HepG2 (cell line): ENCODE results near the gene VKORC1. TPM values are rescaled to one million over a fixed set of nuclear protein-coding genes. Genes with fewer than 3 reads are reported as not detected.

Source experiments
- BCL6 ChIP-seq: IDR thresholded peaks from 2 replicates; pipeline ENCODE4 v1.6.1; 2016; ENCODE audit warnings: missing genetic modification reagents, missing compliant biosample characterization
- BRD4 ChIP-seq: sonication (generic); formaldehyde crosslinking; IDR thresholded peaks from 2 replicates; pipeline ENCODE4 v1.4.0; 2020; ENCODE audit warnings: missing genetic modification reagents
- ESRRA ChIP-seq: sonication (generic); formaldehyde crosslinking; IDR thresholded peaks from 2 replicates; pipeline ENCODE4 v1.5.1; 2020; ENCODE audit warnings: mild to moderate bottlenecking, low read depth, missing genetic modification reagents
- ETV6 ChIP-seq: sonication (generic); formaldehyde crosslinking; conservative IDR thresholded peaks from 2 replicates; pipeline ENCODE4 v1.4.0; 2020; ENCODE audit warnings: missing genetic modification reagents
- GATAD2A ChIP-seq: IDR thresholded peaks from 2 replicates; pipeline ENCODE4 v1.6.1; 2016
- KLF6 ChIP-seq: IDR thresholded peaks from 2 replicates; pipeline ENCODE4 v1.8.0; 2016; ENCODE audit warnings: missing biosample characterization, missing genetic modification reagents
- KLF9 ChIP-seq: IDR thresholded peaks from 2 replicates; pipeline ENCODE4 v1.6.1; 2016; ENCODE audit warnings: low read depth
- NFE2L2 ChIP-seq: fragments of 150-350 bp; IDR thresholded peaks from 2 replicates; pipeline ENCODE4 v1.6.1; 2014; ENCODE audit warnings: low read length
- TBP ChIP-seq: sonication (generic); formaldehyde crosslinking; IDR thresholded peaks from 2 replicates; pipeline ENCODE4 v1.5.0; 2020; ENCODE audit warnings: missing genetic modification reagents
- ZC3H4 ChIP-seq: sonication (generic); formaldehyde crosslinking; IDR thresholded peaks from 2 replicates; pipeline ENCODE4 v1.4.0; 2020; ENCODE audit warnings: missing genetic modification reagents, borderline replicate concordance
- ZFP36 ChIP-seq: fragments of 150-350 bp; IDR thresholded peaks from 2 replicates; pipeline ENCODE4 v1.6.1; 2018; ENCODE audit warnings: borderline replicate concordance, low read length, low read depth; ENCODE audit not compliant: partially characterized antibody
- ZNF225 ChIP-seq: sonication (generic); formaldehyde crosslinking; IDR thresholded peaks from 2 replicates; pipeline ENCODE4 v1.4.0; 2020; ENCODE audit warnings: mild to moderate bottlenecking, missing genetic modification reagents
- ZNF296 ChIP-seq: sonication (generic); formaldehyde crosslinking; conservative IDR thresholded peaks from 2 replicates; pipeline ENCODE4 v1.5.0; 2020; ENCODE audit warnings: mild to moderate bottlenecking, missing genetic modification reagents
- ZNF33A ChIP-seq: sonication (generic); formaldehyde crosslinking; IDR thresholded peaks from 2 replicates; pipeline ENCODE4 v1.5.1; 2020; ENCODE audit warnings: missing genetic modification reagents, mild to moderate bottlenecking, moderate library complexity, borderline replicate concordance
- ZNF441 ChIP-seq: sonication (generic); formaldehyde crosslinking; IDR thresholded peaks from 2 replicates; pipeline ENCODE4 v1.7.0; 2021; ENCODE audit warnings: missing genetic modification reagents, borderline replicate concordance
- ZNF468 ChIP-seq: sonication (generic); formaldehyde crosslinking; IDR thresholded peaks from 2 replicates; pipeline ENCODE4 v1.8.0; 2022; ENCODE audit warnings: mild to moderate bottlenecking, moderate library complexity, missing genetic modification reagents
- ZNF484 ChIP-seq: sonication (generic); formaldehyde crosslinking; IDR thresholded peaks from 2 replicates; pipeline ENCODE4 v1.5.1; 2020; ENCODE audit warnings: mild to moderate bottlenecking, low read depth, missing genetic modification reagents, borderline replicate concordance
- ZNF670 ChIP-seq: sonication (generic); formaldehyde crosslinking; IDR thresholded peaks from 2 replicates; pipeline ENCODE4 v1.8.0; 2022; ENCODE audit warnings: mild to moderate bottlenecking, missing genetic modification reagents, borderline replicate concordance
- ZNF720 ChIP-seq: sonication (generic); formaldehyde crosslinking; IDR thresholded peaks from 2 replicates; pipeline ENCODE4 v1.4.0; 2020; ENCODE audit warnings: missing genetic modification reagents
- ZSCAN20 ChIP-seq: sonication (generic); formaldehyde crosslinking; IDR thresholded peaks from 2 replicates; pipeline ENCODE4 v1.4.0; 2020; ENCODE audit warnings: missing genetic modification reagents, mild to moderate bottlenecking, borderline replicate concordance
- ZSCAN21 ChIP-seq: sonication (generic); formaldehyde crosslinking; IDR thresholded peaks from 2 replicates; pipeline ENCODE4 v1.8.0; 2022; ENCODE audit warnings: mild to moderate bottlenecking, missing genetic modification reagents, moderate library complexity, borderline replicate concordance
- ZUFSP ChIP-seq: sonication (generic); formaldehyde crosslinking; IDR thresholded peaks from 2 replicates; pipeline ENCODE4 v1.9.0; 2021; ENCODE audit warnings: missing genetic modification reagents, mild to moderate bottlenecking, borderline replicate concordance
- polyA plus RNA-seq, 8 experiments: library from polyadenylated mRNA; depleted of rRNA in 3 of 8; stranded (reverse) in 7 of 8; unstranded in 1 of 8; fragments of >200 nt; fragmentation: Illumina TruSeq in 4 of 8; extraction: Trizol in 4 of 8; gene quantifications; 2 replicates each; pipeline versions ENCODE4 v1.2.1 to v1.2.3, GENCODE V29; 2011 to 2016; ENCODE audit warnings: low read depth in 4 of 8, missing spikeins in 1 of 8, mixed read lengths in 1 of 8; ENCODE audit not compliant: insufficient read depth in 1 of 8
- total RNA-seq, 5 experiments: library from RNA; depleted of rRNA; stranded (reverse); fragments of >200 nt; fragmentation: Illumina TruSeq; extraction: Trizol; gene quantifications; 2 replicates each; pipeline ENCODE4 v1.2.3, GENCODE V29; 2016; ENCODE audit warnings: low read depth in 1 of 5
- TF ChIP-seq, protein P1 (sequence below), 2 experiments: sonication (generic) in 1 of 2; formaldehyde crosslinking in 1 of 2; IDR thresholded peaks; 2 replicates each; pipeline versions ENCODE4 v1.4.0 to v1.6.1; 2016 to 2020; ENCODE audit warnings: borderline replicate concordance in 1 of 2, low read depth in 1 of 2, mild to moderate bottlenecking in 1 of 2, missing genetic modification reagents in 1 of 2
- TF ChIP-seq, protein P2 (sequence below): sonication (generic); formaldehyde crosslinking; IDR thresholded peaks from 2 replicates; pipeline ENCODE4 v1.8.0; 2022; ENCODE audit warnings: missing genetic modification reagents, low read depth, mild to moderate bottlenecking, borderline replicate concordance

VKORC1 gene
- total and polyA plus RNA-seq, 2 of the 13 experiments (the other 11 are each of a cell fraction or from before 2014, with no cell fraction given): 141 to 615 TPM

DNA sequence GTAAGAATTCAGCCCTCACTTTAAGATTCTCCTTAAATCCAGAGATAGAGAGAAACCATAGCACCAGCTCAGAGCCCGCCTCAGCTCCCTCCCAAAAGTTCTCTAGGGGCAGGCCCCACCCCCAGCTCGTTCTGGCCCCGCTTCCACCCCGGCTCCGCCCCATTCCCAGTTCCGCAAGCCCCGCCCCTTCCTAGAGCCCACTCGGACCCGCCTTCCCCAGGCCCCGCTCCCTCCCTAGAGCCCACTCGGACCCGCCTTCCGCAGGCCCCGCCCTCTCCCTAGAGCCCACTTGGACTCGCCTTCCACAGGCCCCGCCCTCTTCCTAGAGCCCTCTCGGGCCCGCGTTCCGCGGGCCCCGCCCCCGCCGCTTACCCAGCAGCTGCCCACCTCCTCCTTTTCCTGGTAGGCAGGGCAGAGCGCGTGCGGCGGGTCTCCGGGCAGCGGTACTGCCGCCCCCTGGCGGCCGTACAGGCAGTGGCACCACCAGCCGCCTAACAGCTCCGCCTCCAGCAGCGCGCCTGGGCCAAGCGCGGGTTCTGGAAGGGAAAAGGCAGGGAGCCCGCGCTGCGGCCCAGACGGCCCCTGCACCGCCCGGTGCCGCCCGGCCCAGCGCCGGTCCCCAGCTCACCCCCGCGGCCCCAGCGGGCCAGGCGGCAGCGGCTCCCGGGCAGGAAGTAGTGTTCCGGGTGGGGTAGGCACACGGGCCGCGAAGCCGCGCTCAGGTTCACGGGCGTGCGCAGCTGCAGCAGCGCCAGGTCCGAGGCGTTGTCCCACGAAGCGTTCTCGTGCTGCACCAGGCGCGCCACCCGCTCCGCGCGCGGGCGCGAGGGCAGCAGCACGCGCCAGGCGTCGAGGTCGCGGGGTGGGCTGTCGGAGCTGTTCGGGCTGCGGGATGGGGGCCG, 47.8 kb upstream of the VKORC1 start (continued):
- TF ChIP-seq ESRRA (CRISPR knock-in tag) (0 out of 2 replicates have a peak, but pooled peaks have one; percentile 20), ZSCAN20 (CRISPR knock-in tag) (no peak), ZNF468 (no peak), KLF6 (CRISPR knock-in tag) (0 out of 2 replicates have a peak, but pooled peaks have one; percentile 28), NFE2L2 (no peak), ETV6 (CRISPR knock-in tag) (no peak; the same call in 1 of the 2 replicates), ZNF441 (CRISPR knock-in tag) (no peak; the same call in 1 of the 2 replicates), ZNF720 (CRISPR knock-in tag) (no peak), ZUFSP (CRISPR knock-in tag) (no peak), ZNF225 (no peak), ZC3H4 (no peak), ZNF33A (CRISPR knock-in tag) (no peak), TBP (no peak), GATAD2A (peak; percentile 69), ZNF484 (CRISPR knock-in tag) (no peak), ZSCAN21 (CRISPR knock-in tag) (peak; percentile 66; the same call in 1 of the 2 replicates), KLF9 (no peak), ZNF670 (CRISPR knock-in tag) (no peak), ZNF296 (CRISPR knock-in tag) (no peak), ZFP36 (peak; percentile 30), BCL6 (CRISPR knock-in tag) (peak; percentile 89), BRD4 (CRISPR knock-in tag) (no peak)
- TF ChIP-seq, protein P1, sequence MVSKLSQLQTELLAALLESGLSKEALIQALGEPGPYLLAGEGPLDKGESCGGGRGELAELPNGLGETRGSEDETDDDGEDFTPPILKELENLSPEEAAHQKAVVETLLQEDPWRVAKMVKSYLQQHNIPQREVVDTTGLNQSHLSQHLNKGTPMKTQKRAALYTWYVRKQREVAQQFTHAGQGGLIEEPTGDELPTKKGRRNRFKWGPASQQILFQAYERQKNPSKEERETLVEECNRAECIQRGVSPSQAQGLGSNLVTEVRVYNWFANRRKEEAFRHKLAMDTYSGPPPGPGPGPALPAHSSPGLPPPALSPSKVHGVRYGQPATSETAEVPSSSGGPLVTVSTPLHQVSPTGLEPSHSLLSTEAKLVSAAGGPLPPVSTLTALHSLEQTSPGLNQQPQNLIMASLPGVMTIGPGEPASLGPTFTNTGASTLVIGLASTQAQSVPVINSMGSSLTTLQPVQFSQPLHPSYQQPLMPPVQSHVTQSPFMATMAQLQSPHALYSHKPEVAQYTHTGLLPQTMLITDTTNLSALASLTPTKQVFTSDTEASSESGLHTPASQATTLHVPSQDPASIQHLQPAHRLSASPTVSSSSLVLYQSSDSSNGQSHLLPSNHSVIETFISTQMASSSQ (IDR thresholded peaks at IDR 0.05; ENCODE audit: low read depth): no peak
- TF ChIP-seq, protein P1 (CRISPR knock-in tag; IDR thresholded peaks at IDR 0.05; ENCODE audit: borderline replicate concordance): 0 out of 2 replicates have a peak, but pooled peaks have one; percentile 35
- TF ChIP-seq, protein P2, sequence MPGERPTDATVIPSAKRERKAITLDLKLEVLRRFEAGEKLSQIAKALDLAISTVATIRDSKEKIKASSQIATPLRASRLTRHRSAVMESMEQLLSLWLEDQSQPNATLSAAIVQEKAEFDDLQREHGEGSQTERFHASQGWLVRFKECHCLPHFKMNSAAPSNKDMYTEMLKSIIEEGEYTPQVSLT (CRISPR knock-in tag): no peak
